Stimulated activated CD4-positive, alpha-beta T cell treated with anti-CD3 and anti-CD28 coated beads, Interleukin-15, amount 100 ng/mL, for 48 hours (primary cell): ENCODE data around the gene C20orf144.

Experiments used
- DNase-seq, 2 donors: peaks; one replicate each; pipeline ENCODE4 v3.0.0-alpha.2; 2020; ENCODE audit warnings: low read depth in 2 of 2

C20orf144 gene

GRCh38 chr20:33664762-33665144 lies 2.6 kb downstream of the C20orf144 start:
- no peak for DNase-seq

GRCh38 chr20:33666293-33667244 lies 4.4 kb downstream of the C20orf144 start, which contains the start of gene ACTL10:
Gene ACTL10 (plus strand): TSS chr20:33666943. CDS start chr20:33667498, 555 bp downstream.
- peak; percentile 77 to 85 for DNase-seq

- DNase-seq, result no peak
Observed at GRCh38 chr20:33667245-33667675, 5.1 kb downstream of the C20orf144 start.

GRCh38 chr20:33667676-33668465 lies 5.7 kb downstream of the C20orf144 start:
- DNase-seq, result peak; percentile 55 to 78

- no peak for DNase-seq
Observed at GRCh38 chr20:33668466-33669155, 6.5 kb downstream of the C20orf144 start.

- no peak for DNase-seq
Observed at GRCh38 chr20:33669224-33669623, 7.1 kb downstream of the C20orf144 start.

- DNase-seq, result no peak
Observed at GRCh38 chr20:33669873-33670640, 7.9 kb downstream of the C20orf144 start.

GRCh38 chr20:33670715-33671499 lies 8.8 kb downstream of the C20orf144 start:
- DNase-seq, result no peak

- DNase-seq, result no peak
Observed at GRCh38 chr20:33671573-33672288, 9.6 kb downstream of the C20orf144 start.

- no peak for DNase-seq
Observed at GRCh38 chr20:33672426-33673113, 10.4 kb downstream of the C20orf144 start.

GRCh38 chr20:33673114-33673409 lies 10.9 kb downstream of the C20orf144 start:
- no peak for DNase-seq

GRCh38 chr20:33673410-33674293 lies 11.5 kb downstream of the C20orf144 start:
- no peak for DNase-seq

GRCh38 chr20:33674294-33675135 lies 12.4 kb downstream of the C20orf144 start, which contains the start of gene NECAB3:
Gene NECAB3 (minus strand): TSS chr20:33674428. CDS start chr20:33674352, 76 bp downstream.
- DNase-seq, result peak in 1 of 2 donors; percentile 55

- no peak for DNase-seq
Observed at GRCh38 chr20:33675136-33675959, 13.2 kb downstream of the C20orf144 start.

GRCh38 chr20:33676121-33676520 lies 14.0 kb downstream of the C20orf144 start:
- no peak for DNase-seq
